GM12878 (cell line): ENCODE results near the gene ROR2. TPM values are rescaled to one million over a fixed set of nuclear protein-coding genes. Genes with fewer than 3 reads are reported as not detected.

ENCODE experiments used
- ATAC-seq: fragments of 200-7000 bp; cut with Tn5 transposase; 3 replicates; pipeline ENCODE4 v1.9.1; 2020; ENCODE audit warnings: mild to moderate bottlenecking, moderate library complexity
- BruUV-seq: library from RNA; stranded (reverse); fragments of 400-500 nt; replicated peaks from 2 replicates; lab custom pipeline; 2021; lab: Mats Ljungman, UMichigan
- CTCF ChIA-PET: fragments of 300-600 bp; sonication (Branson Sonifier 250); formaldehyde crosslinking; extraction: SDS; loops from one replicate; lab custom pipeline; 2021; ENCODE audit warnings: inconsistent platforms; lab: Yijun Ruan, JAX
- POLR2A ChIA-PET: fragments of 350-600 bp; formaldehyde crosslinking; extraction: SDS; loops from one replicate; lab custom pipeline; 2021; ENCODE audit warnings: inconsistent platforms; lab: Charles Lee
- RAD21 ChIA-PET: fragments of 300-600 bp; sonication (Branson Sonifier 250); formaldehyde crosslinking; loops from one replicate; lab custom pipeline; 2023; ENCODE audit warnings: antibody characterized with exemption; ENCODE audit not compliant: unreplicated experiment; lab: Charles Lee
- SMC1A ChIA-PET: fragments of 300-600 bp; sonication (Branson Sonifier 250); formaldehyde crosslinking; loops from one replicate; lab custom pipeline; 2023; ENCODE audit not compliant: unreplicated experiment, uncharacterized antibody; lab: Charles Lee
- DNase-seq: peaks from one replicate; pipeline ENCODE4 v3.0.0-alpha.2; 2011; ENCODE audit warnings: low read depth, low spot score
- FAIRE-seq: peaks from 3 replicates; lab custom pipeline; 2011; peaks lifted over from hg19 to GRCh38; lab: Jason Lieb, UNC
- H2AFZ ChIP-seq: 2 replicates; pipeline ENCODE4 v1.6.0; 2011; ENCODE audit warnings: low read depth, low read length, control low read depth; ENCODE audit not compliant: control insufficient read depth
- H3K27ac ChIP-seq: 2 replicates; pipeline ENCODE4 v1.5.1; 2011; ENCODE audit warnings: control low read depth; ENCODE audit not compliant: control insufficient read depth, insufficient read depth
- H3K27me3 ChIP-seq, 2 experiments: replicated peaks in 1 of 2; 2 replicates each; pipeline versions ENCODE4 v1.6.0 to v1.6.1; 2011; ENCODE audit warnings: low read length in 1 of 2; ENCODE audit not compliant: control insufficient read depth in 2 of 2, insufficient read depth in 2 of 2
- H3K36me3 ChIP-seq, 2 experiments: 2 replicates each; pipeline ENCODE4 v1.5.1; 2011; ENCODE audit warnings: low read length in 1 of 2; ENCODE audit not compliant: control insufficient read depth in 2 of 2, insufficient read depth in 2 of 2
- H3K4me1 ChIP-seq: 2 replicates; pipeline ENCODE4 v1.6.1; 2011; ENCODE audit warnings: mild to moderate bottlenecking, low read length, moderate library complexity, mixed read lengths; ENCODE audit not compliant: control insufficient read depth, insufficient read depth
- H3K4me2 ChIP-seq: 2 replicates; pipeline ENCODE4 v1.6.0; 2011; ENCODE audit warnings: control low read depth; ENCODE audit not compliant: control insufficient read depth, insufficient read depth
- H3K4me3 ChIP-seq: fragments of 200-600 bp; sonication (generic); 2 replicates; pipeline ENCODE4 v1.5.1; 2016
- H3K79me2 ChIP-seq: 2 replicates; pipeline ENCODE4 v1.6.0; 2011; ENCODE audit warnings: low read length; ENCODE audit not compliant: control insufficient read depth, insufficient read depth
- H3K9ac ChIP-seq: 2 replicates; pipeline ENCODE4 v1.8.0; 2011; ENCODE audit warnings: low read length, control low read depth, mixed read lengths; ENCODE audit not compliant: control insufficient read depth, insufficient read depth
- H3K9me3 ChIP-seq: replicated peaks from 3 replicates; pipeline ENCODE4 v1.5.1; 2011; ENCODE audit warnings: mild to moderate bottlenecking, low read length; ENCODE audit not compliant: control insufficient read depth, insufficient read depth
- H4K20me1 ChIP-seq: 2 replicates; pipeline ENCODE4 v1.6.0; 2011; ENCODE audit not compliant: control insufficient read depth, insufficient read depth
- CREB1 ChIP-seq: IDR thresholded peaks from 2 replicates; pipeline ENCODE4 v1.6.1; 2012; ENCODE audit warnings: low read depth, mild to moderate bottlenecking, inconsistent platforms
- EGR1 ChIP-seq, 2 experiments: IDR thresholded peaks; 1 replicate in 1 of 2; 2 replicates in 1 of 2; pipeline ENCODE4 v1.6.1; 2011 to 2012; ENCODE audit warnings: low read depth in 2 of 2, low read length in 2 of 2, borderline replicate concordance in 1 of 2, mild to moderate bottlenecking in 1 of 2, moderate library complexity in 1 of 2
- ETV6 ChIP-seq, 2 experiments: fragments of 450-650 bp in 1 of 2; IDR thresholded peaks in 1 of 2; conservative IDR thresholded peaks in 1 of 2; 2 replicates each; pipeline ENCODE4 v1.6.1; 2014; ENCODE audit warnings: antibody characterized with exemption in 1 of 2, borderline replicate concordance in 1 of 2, low read depth in 1 of 2, mild to moderate bottlenecking in 1 of 2, moderate library complexity in 1 of 2
- EZH2 ChIP-seq: IDR thresholded peaks from 2 replicates; pipeline ENCODE4 v1.6.1; 2012; ENCODE audit warnings: low read depth, mild to moderate bottlenecking, control low read depth, inconsistent platforms, low read length, borderline replicate concordance; ENCODE audit not compliant: control insufficient read depth
- FOS ChIP-seq: IDR thresholded peaks from 3 replicates; pipeline ENCODE4 v1.6.1; 2011; ENCODE audit warnings: borderline replicate concordance; ENCODE audit not compliant: insufficient read length; ENCODE audit errors: extremely low read depth
- HDAC2 ChIP-seq: fragments of 200-600 bp; sonication (generic); IDR thresholded peaks from 2 replicates; pipeline ENCODE4 v1.6.1; 2017
- JUNB ChIP-seq: IDR thresholded peaks from 2 replicates; pipeline ENCODE4 v1.6.1; 2016; ENCODE audit warnings: antibody characterized with exemption, mild to moderate bottlenecking
- NR2F1 ChIP-seq: fragments of 450-650 bp; conservative IDR thresholded peaks from 2 replicates; pipeline ENCODE4 v1.6.1; 2017; ENCODE audit warnings: mild to moderate bottlenecking
- PAX8 ChIP-seq: fragments of 450-650 bp; IDR thresholded peaks from 2 replicates; pipeline ENCODE4 v1.6.1; 2017; ENCODE audit warnings: mild to moderate bottlenecking, moderate library complexity
- POU2F2 ChIP-seq: IDR thresholded peaks from 3 replicates; pipeline ENCODE4 v1.6.1; 2011; ENCODE audit warnings: low read depth, mild to moderate bottlenecking, low read length, borderline replicate concordance
- SMARCA5 ChIP-seq: fragments of 450-650 bp; IDR thresholded peaks from 2 replicates; pipeline ENCODE4 v1.6.1; 2017; ENCODE audit warnings: mild to moderate bottlenecking
- ZBED1 ChIP-seq: IDR thresholded peaks from 2 replicates; pipeline ENCODE4 v1.6.1; 2016; ENCODE audit warnings: borderline replicate concordance
- ZNF274 ChIP-seq: IDR thresholded peaks from one replicate; pipeline ENCODE4 v1.8.0; 2011; ENCODE audit not compliant: insufficient read length, insufficient read depth
- ZNF384 ChIP-seq: IDR thresholded peaks from 2 replicates; pipeline ENCODE4 v1.6.1; 2012; ENCODE audit warnings: low read depth, mild to moderate bottlenecking, low read length, improper control_type of control experiment, borderline replicate concordance
- WGBS: methylation state at CpG from one replicate; pipeline ENCODE4 v1.1.6; 2016; ENCODE audit warnings: low lambda C conversion rate; ENCODE audit not compliant: insufficient replicate concordance, insufficient coverage; ENCODE audit errors: missing lambda C conversion rate; 5-methylcytosine and 5-hydroxymethylcytosine counted together
- in situ Hi-C: fragments of 300-500 bp; cut with MboI; formaldehyde crosslinking; loops from 9 replicates; pipeline ENCODE4 v1.14.3; 2018; ENCODE audit warnings: mixed read lengths
- intact Hi-C: fragments of 100-400 bp; cut with micrococcal nuclease; formaldehyde crosslinking; loops from one replicate; pipeline ENCODE4 v1.14.2; 2022; ENCODE audit not compliant: unreplicated experiment
- polyA plus RNA-seq, 11 experiments: library from polyadenylated mRNA; depleted of rRNA in 4 of 11; unstranded in 6 of 11; stranded (reverse) in 5 of 11; fragments of >200 nt; fragmentation: Nextera tagmentation in 4 of 11; fragmentation: Illumina TruSeq in 1 of 11; extraction: Ambion mirVana in 4 of 11; extraction: Trizol in 1 of 11; gene quantifications; 1 replicate in 1 of 11; 2 replicates in 10 of 11; pipeline versions ENCODE4 v1.2.1 to v1.2.3, GENCODE V29; 2011 to 2016; ENCODE audit warnings: inconsistent platforms in 2 of 11, missing spikeins in 2 of 11, low read depth in 1 of 11
- total RNA-seq, 4 experiments: library from RNA; depleted of rRNA in 3 of 4; stranded (reverse); fragments of >200 nt in 3 of 4; fragmentation: Illumina TruSeq in 1 of 4; extraction: Trizol in 1 of 4; gene quantifications; 2 replicates each; pipeline versions ENCODE4 v1.2.1 to v1.2.3, GENCODE V29; 2013 to 2021
- TF ChIP-seq, protein P1 (sequence below): fragments of 450-650 bp; IDR thresholded peaks from 2 replicates; pipeline ENCODE4 v1.6.1; 2017; ENCODE audit warnings: mild to moderate bottlenecking
- TF ChIP-seq, protein P2 (sequence below): IDR thresholded peaks from 2 replicates; pipeline ENCODE4 v1.6.1; 2012; ENCODE audit warnings: low read depth, low read length, improper control_type of control experiment

The ROR2 gene
- total and polyA plus RNA-seq, 10 of the 15 experiments (the other 5 are each of a cell fraction or from before 2014, with no cell fraction given) = 0.03 to 0.05 TPM; not detected in 8

DNA sequence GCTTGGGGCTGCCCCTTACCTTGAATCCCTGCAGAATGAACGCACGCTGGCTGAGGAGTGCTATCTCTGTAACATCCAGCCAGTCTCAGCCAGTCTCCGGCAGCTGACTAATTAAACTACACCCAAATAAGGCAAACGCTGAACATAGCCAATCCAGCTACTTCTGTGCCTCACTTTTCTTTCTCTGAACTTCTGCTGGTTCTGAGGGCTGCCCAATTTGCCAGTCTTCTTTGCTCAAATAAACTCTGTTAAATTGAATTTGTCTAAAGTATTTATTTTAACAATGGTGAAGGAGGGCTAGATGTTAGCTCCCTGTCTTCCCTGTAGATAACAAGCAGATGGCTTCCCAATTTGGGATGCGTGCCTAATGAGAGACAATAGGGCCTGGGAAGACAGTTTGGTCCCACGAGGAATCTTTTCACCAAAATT lies 372.4 kb downstream of the ROR2 start:
- ChIA-PET CTCF (no interaction called here), POLR2A (no interaction called here), SMC1A (no interaction called here), RAD21 (no interaction called here)
- no peak overlapping the region for H2AFZ ChIP-seq
- no peaks in the 10 kb centered on the region for H3K9me3 ChIP-seq
- H4K20me1 ChIP-seq = no peaks in the 10 kb centered on the region
- peaks cover 0 to 2% of the 10 kb centered on the region in 2 experiments; a peak in 1 of 4 replicates for H3K27me3 ChIP-seq
- no TSS peak for BruUV-seq
- intact Hi-C loops (no loop called here), in situ Hi-C loops (no loop called here)
- H3K4me2 ChIP-seq = no peak overlapping the region
- no peak overlapping the region for H3K27ac ChIP-seq
- TF ChIP-seq ZBED1 (no peak), JUNB (no peak), EGR1 (IDR thresholded peaks at IDR 0.05; ENCODE audit: borderline replicate concordance in 1 of 2, low read depth in 2 of 2, low read length in 2 of 2) (no peak), NR2F1 (no peak), ETV6 (conservative IDR thresholded peaks at IDR 0.05 in 1 of 2, IDR thresholded peaks at IDR 0.05 in 1 of 2; ENCODE audit: borderline replicate concordance in 1 of 2, low read depth in 1 of 2) (no peak), HDAC2 (no peak), ZNF274 (no peak), SMARCA5 (no peak), CREB1 (no peak), POU2F2 (no peak), FOS (no peak), PAX8 (no peak), ZNF384 (no peak), EZH2 (no peak)
- TF ChIP-seq, protein P1, sequence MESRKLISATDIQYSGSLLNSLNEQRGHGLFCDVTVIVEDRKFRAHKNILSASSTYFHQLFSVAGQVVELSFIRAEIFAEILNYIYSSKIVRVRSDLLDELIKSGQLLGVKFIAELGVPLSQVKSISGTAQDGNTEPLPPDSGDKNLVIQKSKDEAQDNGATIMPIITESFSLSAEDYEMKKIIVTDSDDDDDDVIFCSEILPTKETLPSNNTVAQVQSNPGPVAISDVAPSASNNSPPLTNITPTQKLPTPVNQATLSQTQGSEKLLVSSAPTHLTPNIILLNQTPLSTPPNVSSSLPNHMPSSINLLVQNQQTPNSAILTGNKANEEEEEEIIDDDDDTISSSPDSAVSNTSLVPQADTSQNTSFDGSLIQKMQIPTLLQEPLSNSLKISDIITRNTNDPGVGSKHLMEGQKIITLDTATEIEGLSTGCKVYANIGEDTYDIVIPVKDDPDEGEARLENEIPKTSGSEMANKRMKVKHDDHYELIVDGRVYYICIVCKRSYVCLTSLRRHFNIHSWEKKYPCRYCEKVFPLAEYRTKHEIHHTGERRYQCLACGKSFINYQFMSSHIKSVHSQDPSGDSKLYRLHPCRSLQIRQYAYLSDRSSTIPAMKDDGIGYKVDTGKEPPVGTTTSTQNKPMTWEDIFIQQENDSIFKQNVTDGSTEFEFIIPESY = no peak
- TF ChIP-seq, protein P2, sequence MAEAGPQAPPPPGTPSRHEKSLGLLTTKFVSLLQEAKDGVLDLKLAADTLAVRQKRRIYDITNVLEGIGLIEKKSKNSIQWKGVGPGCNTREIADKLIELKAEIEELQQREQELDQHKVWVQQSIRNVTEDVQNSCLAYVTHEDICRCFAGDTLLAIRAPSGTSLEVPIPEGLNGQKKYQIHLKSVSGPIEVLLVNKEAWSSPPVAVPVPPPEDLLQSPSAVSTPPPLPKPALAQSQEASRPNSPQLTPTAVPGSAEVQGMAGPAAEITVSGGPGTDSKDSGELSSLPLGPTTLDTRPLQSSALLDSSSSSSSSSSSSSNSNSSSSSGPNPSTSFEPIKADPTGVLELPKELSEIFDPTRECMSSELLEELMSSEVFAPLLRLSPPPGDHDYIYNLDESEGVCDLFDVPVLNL = no peak
- H3K36me3 ChIP-seq = no peaks in the 10 kb centered on the region
- no peak overlapping the region for H3K9ac ChIP-seq
- FAIRE-seq (no peak), DNase-seq (no peak), ATAC-seq (no peak)
- no peak overlapping the region for H3K4me3 ChIP-seq
- no peaks in the 10 kb centered on the region for H3K4me1 ChIP-seq
- 43% methylated on average over 6 of the region's 6 CpGs for WGBS
- H3K79me2 ChIP-seq = no peaks in the 10 kb centered on the region
